ENCODE results near the gene TNFAIP8L2.
"Not testable (repeated sequence)": the region's sequence is repeated elsewhere in the genome, so short reads cannot be mapped to it uniquely, and the experiment has no call there.

Gene TNFAIP8L2

GRCh38 chr1:151193304-151193703 is 36.9 kb downstream of the TNFAIP8L2 start:
- no peak for DNase-seq

- DNase-seq: no peak
Observed at GRCh38 chr1:151193856-151194255, 37.4 kb downstream of the TNFAIP8L2 start.

- not testable (repeated sequence) for DNase-seq
Observed at GRCh38 chr1:151194894-151195594, 38.6 kb downstream of the TNFAIP8L2 start.

- DNase-seq: peak; percentile 71
Observed at GRCh38 chr1:151196292-151196800, 39.9 kb downstream of the TNFAIP8L2 start.

- no peak for DNase-seq
Observed at GRCh38 chr1:151197863-151198253, 41.4 kb downstream of the TNFAIP8L2 start.

GRCh38 chr1:151198254-151199127 is 42.0 kb downstream of the TNFAIP8L2 start, which contains the start of gene PIP5K1A:
Gene PIP5K1A (plus strand): TSS chr1:151198552. CDS start chr1:151198997, 445 bp downstream.
- DNase-seq: peak; percentile 98

- DNase-seq: no peak
Observed at GRCh38 chr1:151199873-151200581, 43.6 kb downstream of the TNFAIP8L2 start.

- DNase-seq: not testable (repeated sequence)
Observed at GRCh38 chr1:151205381-151205965, 49.0 kb downstream of the TNFAIP8L2 start.

Data from NCI-H748 treated with DMSO at 0.1 percent for 48 hours (cell line).